Testis (tissue), 5 donors: ENCODE data around the gene SLFN11. TPM values are rescaled to one million over a fixed set of nuclear protein-coding genes. Genes with fewer than 3 reads are reported as not detected.
"Not testable (repeated sequence)": the region's sequence is repeated elsewhere in the genome, so short reads cannot be mapped to it uniquely, and the experiment has no call there.

Experiments used
- DNase-seq: peaks from one replicate; pipeline ENCODE4 v3.0.0-alpha.2; 2019
- H3K27ac ChIP-seq, 2 donors: fragments of 200-600 bp; sonication (generic); one replicate each; pipeline ENCODE4 v1.5.1; 2019
- H3K27me3 ChIP-seq: fragments of 200-600 bp; sonication (generic); one replicate; pipeline ENCODE4 v1.5.1; 2019
- H3K36me3 ChIP-seq: fragments of 200-600 bp; sonication (generic); one replicate; pipeline ENCODE4 v1.5.1; 2017; ENCODE audit warnings: low read depth; ENCODE audit errors: missing control alignments
- H3K4me1 ChIP-seq: fragments of 200-600 bp; sonication (generic); one replicate; pipeline ENCODE4 v1.5.1; 2019
- H3K4me3 ChIP-seq, 2 donors: fragments of 200-600 bp; sonication (generic); one replicate each; pipeline ENCODE4 v1.5.1; 2017 to 2019
- H3K9me3 ChIP-seq: fragments of 200-600 bp; sonication (generic); one replicate; pipeline ENCODE4 v1.5.1; 2017
- POLR2A ChIP-seq: fragments of 450-650 bp; IDR thresholded peaks from one replicate; pipeline ENCODE4 v1.6.1; 2017; ENCODE audit warnings: antibody characterized with exemption, mild to moderate bottlenecking, moderate library complexity
- WGBS, 2 donors: methylation state at CpG; one replicate each; pipeline ENCODE4 v1.1.5; 2018; 5-methylcytosine and 5-hydroxymethylcytosine counted together
- intact Hi-C: fragments of 100-400 bp; cut with DNase I; formaldehyde crosslinking; loops from one replicate; pipeline ENCODE4 v1.15.1; 2023; ENCODE audit warnings: low total_unique reads
- long read RNA-seq, 2 donors: transcript quantifications; one replicate each; lab custom pipeline, GENCODE V29; 2026
- polyA plus RNA-seq: library from polyadenylated mRNA; stranded (reverse); fragments of 350-450 nt; fragmentation: Illumina TruSeq; extraction: RNeasy Lipid Tissue Mini Kit (QIAGEN cat#74804); gene quantifications from one replicate; pipeline ENCODE4 v1.2.3, GENCODE V29; 2014; ENCODE audit warnings: low read depth, low replicate concordance; ENCODE audit not compliant: insufficient read depth
- total RNA-seq, 2 donors: library from RNA; depleted of rRNA; stranded (reverse); fragments of >200 nt; gene quantifications; one replicate each; pipeline ENCODE4 v1.2.3, GENCODE V29; 2016
- TF ChIP-seq, protein P1 (sequence below), 3 experiments: fragments of 450-650 bp in 2 of 3; fragments of 200-600 bp in 1 of 3; sonication (generic) in 1 of 3; IDR thresholded peaks; one replicate each; pipeline ENCODE4 v1.5.1; 2016 to 2019; ENCODE audit warnings: antibody characterized with exemption in 3 of 3, mild to moderate bottlenecking in 2 of 3, moderate library complexity in 1 of 3

Gene SLFN11, protein sequence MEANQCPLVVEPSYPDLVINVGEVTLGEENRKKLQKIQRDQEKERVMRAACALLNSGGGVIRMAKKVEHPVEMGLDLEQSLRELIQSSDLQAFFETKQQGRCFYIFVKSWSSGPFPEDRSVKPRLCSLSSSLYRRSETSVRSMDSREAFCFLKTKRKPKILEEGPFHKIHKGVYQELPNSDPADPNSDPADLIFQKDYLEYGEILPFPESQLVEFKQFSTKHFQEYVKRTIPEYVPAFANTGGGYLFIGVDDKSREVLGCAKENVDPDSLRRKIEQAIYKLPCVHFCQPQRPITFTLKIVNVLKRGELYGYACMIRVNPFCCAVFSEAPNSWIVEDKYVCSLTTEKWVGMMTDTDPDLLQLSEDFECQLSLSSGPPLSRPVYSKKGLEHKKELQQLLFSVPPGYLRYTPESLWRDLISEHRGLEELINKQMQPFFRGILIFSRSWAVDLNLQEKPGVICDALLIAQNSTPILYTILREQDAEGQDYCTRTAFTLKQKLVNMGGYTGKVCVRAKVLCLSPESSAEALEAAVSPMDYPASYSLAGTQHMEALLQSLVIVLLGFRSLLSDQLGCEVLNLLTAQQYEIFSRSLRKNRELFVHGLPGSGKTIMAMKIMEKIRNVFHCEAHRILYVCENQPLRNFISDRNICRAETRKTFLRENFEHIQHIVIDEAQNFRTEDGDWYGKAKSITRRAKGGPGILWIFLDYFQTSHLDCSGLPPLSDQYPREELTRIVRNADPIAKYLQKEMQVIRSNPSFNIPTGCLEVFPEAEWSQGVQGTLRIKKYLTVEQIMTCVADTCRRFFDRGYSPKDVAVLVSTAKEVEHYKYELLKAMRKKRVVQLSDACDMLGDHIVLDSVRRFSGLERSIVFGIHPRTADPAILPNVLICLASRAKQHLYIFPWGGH
- total RNA-seq (1 to 10 TPM; 5.5 to 6.4 TPM), polyA plus RNA-seq (9.3 TPM)
- long read RNA-seq, donor 1, partial matches to known transcripts = 0 of 2 reads
- long read RNA-seq, donor 1, other reads (novel, unspliced or antisense) = 0 of 2 reads
- long read RNA-seq, donor 2, full-length matches to known transcripts = 1 of 1 reads
- long read RNA-seq, donor 2, partial matches to known transcripts = 0 of 1 reads
- long read RNA-seq, donor 2, other reads (novel, unspliced or antisense) = 0 of 1 reads

DNA sequence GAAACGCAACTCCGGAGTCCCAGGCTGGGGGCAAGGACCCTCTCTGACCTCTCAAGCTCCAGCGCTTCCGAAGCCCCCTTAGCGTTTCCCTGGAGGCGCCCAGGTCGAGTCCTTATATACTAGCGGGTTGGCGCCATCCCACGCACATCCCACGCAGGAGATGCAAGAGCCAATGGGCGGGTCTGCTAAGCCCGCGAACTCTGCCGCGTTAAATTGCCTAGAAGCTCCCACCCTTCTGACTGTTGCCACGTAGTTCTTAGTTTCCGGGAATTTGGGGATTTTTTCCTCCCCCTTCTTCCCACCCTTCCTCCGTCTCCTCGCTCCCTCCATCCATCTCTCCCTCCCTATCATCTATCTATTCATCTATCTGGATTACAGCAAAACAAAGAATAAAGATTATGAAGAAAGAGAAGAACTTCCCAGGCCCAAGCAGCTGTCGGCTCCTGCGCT lies at the start of gene SLFN11:
TSS of gene SLFN11 (minus strand) at position 88 of the 450 bp plus-strand sequence. CDS start 9,814 bp downstream, outside the sequence.
- peak within 1 kb of the TSS; percentile 80 to 84 for H3K27ac ChIP-seq
- H3K4me1 ChIP-seq = no peaks in the 10 kb centered on the region
- peak; percentile 20 for TF ChIP-seq POLR2A
- TF ChIP-seq, protein P1, sequence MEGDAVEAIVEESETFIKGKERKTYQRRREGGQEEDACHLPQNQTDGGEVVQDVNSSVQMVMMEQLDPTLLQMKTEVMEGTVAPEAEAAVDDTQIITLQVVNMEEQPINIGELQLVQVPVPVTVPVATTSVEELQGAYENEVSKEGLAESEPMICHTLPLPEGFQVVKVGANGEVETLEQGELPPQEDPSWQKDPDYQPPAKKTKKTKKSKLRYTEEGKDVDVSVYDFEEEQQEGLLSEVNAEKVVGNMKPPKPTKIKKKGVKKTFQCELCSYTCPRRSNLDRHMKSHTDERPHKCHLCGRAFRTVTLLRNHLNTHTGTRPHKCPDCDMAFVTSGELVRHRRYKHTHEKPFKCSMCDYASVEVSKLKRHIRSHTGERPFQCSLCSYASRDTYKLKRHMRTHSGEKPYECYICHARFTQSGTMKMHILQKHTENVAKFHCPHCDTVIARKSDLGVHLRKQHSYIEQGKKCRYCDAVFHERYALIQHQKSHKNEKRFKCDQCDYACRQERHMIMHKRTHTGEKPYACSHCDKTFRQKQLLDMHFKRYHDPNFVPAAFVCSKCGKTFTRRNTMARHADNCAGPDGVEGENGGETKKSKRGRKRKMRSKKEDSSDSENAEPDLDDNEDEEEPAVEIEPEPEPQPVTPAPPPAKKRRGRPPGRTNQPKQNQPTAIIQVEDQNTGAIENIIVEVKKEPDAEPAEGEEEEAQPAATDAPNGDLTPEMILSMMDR (IDR thresholded peaks at IDR 0.05) = no peak
- peak; percentile 86 for DNase-seq
- 0% methylated on average over 18 to 22 of the region's 22 CpGs for WGBS, 2 donors
- H3K27me3 ChIP-seq = no peaks in the 10 kb centered on the region
- intact Hi-C loops = no loop called here
- H3K4me3 ChIP-seq = peak within 1 kb of the TSS; percentile 53 to 64
- no peaks in the 10 kb centered on the region for H3K36me3 ChIP-seq
- no peaks in the 10 kb centered on the region for H3K9me3 ChIP-seq

DNA sequence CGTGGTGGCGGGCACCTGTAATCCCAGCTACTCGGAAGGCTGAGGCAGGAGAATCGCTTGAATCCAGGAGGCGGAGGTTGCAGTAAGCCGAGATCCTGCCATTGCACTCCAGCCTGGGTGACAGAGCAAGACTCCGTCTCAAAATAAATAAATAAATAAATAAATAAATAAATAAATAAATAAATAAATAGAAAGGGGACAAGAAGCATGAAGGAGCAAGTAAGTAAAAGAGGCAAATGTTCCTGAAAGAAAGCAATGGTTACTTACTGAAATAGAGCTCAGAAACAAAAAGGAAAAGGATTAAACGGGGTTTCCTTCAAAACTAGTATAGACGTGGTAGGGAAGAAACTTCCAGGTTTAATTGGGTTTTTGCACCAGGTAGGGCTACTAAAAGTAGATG lies 47.6 kb upstream of the SLFN11 start:
- intact Hi-C loops, H3K27me3 ChIP-seq, H3K4me3 ChIP-seq, H3K36me3 ChIP-seq, H3K9me3 ChIP-seq, DNase-seq, H3K4me1 ChIP-seq, H3K27ac ChIP-seq: not testable (repeated sequence)
- 64 to 71% methylated on average over 9 of the region's 9 CpGs for WGBS, 2 donors

DNA sequence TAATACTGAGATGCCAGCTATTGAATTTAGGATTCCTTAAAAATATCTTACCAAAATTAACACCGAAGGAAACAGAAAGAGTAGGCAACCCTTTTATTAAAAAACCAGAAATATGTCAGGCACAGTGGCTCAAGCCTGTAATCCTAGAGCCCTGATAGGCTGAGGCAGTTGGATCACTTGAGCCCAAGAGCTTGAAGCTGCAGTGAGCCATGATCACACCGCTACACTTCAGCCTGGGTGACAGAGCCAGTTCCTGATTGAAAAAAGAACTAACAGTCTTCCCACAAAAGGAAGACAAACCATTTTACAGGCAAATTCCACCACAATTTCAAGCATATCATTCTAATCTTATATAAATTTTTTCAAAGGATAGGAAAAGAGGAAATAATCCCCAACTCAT lies 43.2 kb upstream of the SLFN11 start:
- no peaks in the 10 kb centered on the region for H3K9me3 ChIP-seq
- no peak for DNase-seq
- intact Hi-C loops = no loop called here
- no peak overlapping the region for H3K4me3 ChIP-seq
- TF ChIP-seq POLR2A = no peak
- TF ChIP-seq, protein P1 (IDR thresholded peaks at IDR 0.05) = no peak
- no peak overlapping the region for H3K27ac ChIP-seq
- no peaks in the 10 kb centered on the region for H3K4me1 ChIP-seq
- H3K27me3 ChIP-seq = no peaks in the 10 kb centered on the region
- WGBS, 2 donors = 87 to 88% methylated on average over 2 of the region's 2 CpGs
- no peaks in the 10 kb centered on the region for H3K36me3 ChIP-seq

GRCh38 chr17:35414707-35415106 lies 41.3 kb upstream of the SLFN11 start:
- H3K27me3 ChIP-seq, H3K27ac ChIP-seq, intact Hi-C loops, DNase-seq, H3K4me3 ChIP-seq, H3K9me3 ChIP-seq, H3K36me3 ChIP-seq, H3K4me1 ChIP-seq: not testable (repeated sequence)
- WGBS, 2 donors = 94 to 98% methylated on average over 2 of the region's 2 CpGs

DNA sequence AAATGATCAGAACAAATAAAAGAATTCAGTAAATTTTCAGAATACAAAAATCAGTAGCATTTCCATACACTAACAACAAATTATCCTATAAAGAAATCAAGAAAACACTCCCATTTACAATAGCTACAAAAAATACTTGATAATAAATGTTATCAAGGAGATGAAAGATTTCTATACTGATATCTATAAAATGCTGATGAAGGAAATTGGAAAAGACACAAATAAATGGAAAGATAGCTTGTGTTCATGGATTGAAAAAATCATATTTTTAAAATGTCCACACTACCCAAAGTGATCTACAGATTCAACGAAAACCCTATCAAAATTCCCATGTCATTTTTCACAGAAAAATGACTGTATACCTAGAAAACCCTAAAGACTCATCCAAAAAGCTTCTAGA lies 40.8 kb upstream of the SLFN11 start:
- no peak for TF ChIP-seq POLR2A
- TF ChIP-seq, protein P1 (IDR thresholded peaks at IDR 0.05) = no peak
- WGBS, 2 donors = 97 to 100% methylated on average over 1 of the region's 1 CpG
- H3K4me1 ChIP-seq = no peaks in the 10 kb centered on the region
- intact Hi-C loops = no loop called here
- H3K27ac ChIP-seq = no peak overlapping the region
- H3K4me3 ChIP-seq = no peak overlapping the region
- H3K27me3 ChIP-seq = no peaks in the 10 kb centered on the region
- no peak for DNase-seq
- H3K36me3 ChIP-seq = no peaks in the 10 kb centered on the region
- no peaks in the 10 kb centered on the region for H3K9me3 ChIP-seq
